ENCODE measurements around the gene ZSCAN1. TPM values are rescaled to one million over a fixed set of nuclear protein-coding genes. Genes with fewer than 3 reads are reported as not detected.

Gene ZSCAN1
- total RNA-seq, 1 experiment from 2014 or later = 1.3 TPM

GRCh38 chr19:58054901-58055874, 21.4 kb downstream of the ZSCAN1 start:
- Mint-ChIP-seq H3K4me3 (peak overlapping the region; percentile 79), H3K4me1 (peaks cover 26% of the 10 kb centered on the region), H3K9me3 (peaks cover 23% of the 10 kb centered on the region), H3K27ac (peak overlapping the region; percentile 26; the same call in 1 of the 2 replicates), H3K36me3 (peaks cover 19% of the 10 kb centered on the region), H3K27me3 (ENCODE audit: low read depth) (peaks cover 15% of the 10 kb centered on the region)
- DNase-seq (ENCODE audit: low spot score) (peak; percentile 84), ATAC-seq (peak; percentile 71)
- ChIA-PET CTCF (interaction anchor here (0.8 to 2.9 kb wide), 19 partner anchors 11 to 390 kb away, joined by 3 to 48 read pairs (median 5); partner anchors contain the start of genes ZNF274, ZNF329 and ZNF418), POLR2A (interaction anchor here (0.7 to 1.3 kb wide), 4 partner anchors 17 to 53 kb away, joined by 3 to 7 read pairs (median 4); partner anchors contain the start of genes ZNF606 and ZSCAN18)
- TF ChIP-seq, protein P1, sequence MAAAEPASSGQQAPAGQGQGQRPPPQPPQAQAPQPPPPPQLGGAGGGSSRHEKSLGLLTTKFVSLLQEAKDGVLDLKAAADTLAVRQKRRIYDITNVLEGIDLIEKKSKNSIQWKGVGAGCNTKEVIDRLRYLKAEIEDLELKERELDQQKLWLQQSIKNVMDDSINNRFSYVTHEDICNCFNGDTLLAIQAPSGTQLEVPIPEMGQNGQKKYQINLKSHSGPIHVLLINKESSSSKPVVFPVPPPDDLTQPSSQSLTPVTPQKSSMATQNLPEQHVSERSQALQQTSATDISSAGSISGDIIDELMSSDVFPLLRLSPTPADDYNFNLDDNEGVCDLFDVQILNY (CRISPR knock-in tag; IDR thresholded peaks at IDR 0.05) = no peak
- TF ChIP-seq CBFB (CRISPR knock-in tag; IDR thresholded peaks at IDR 0.05; ENCODE audit: low read depth) = no peak
- no peak for TF ChIP-seq SMAD3 (CRISPR knock-in tag; IDR thresholded peaks at IDR 0.05; ENCODE audit: borderline replicate concordance)
- TF ChIP-seq, protein P2, sequence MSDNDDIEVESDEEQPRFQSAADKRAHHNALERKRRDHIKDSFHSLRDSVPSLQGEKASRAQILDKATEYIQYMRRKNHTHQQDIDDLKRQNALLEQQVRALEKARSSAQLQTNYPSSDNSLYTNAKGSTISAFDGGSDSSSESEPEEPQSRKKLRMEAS (CRISPR knock-in tag; IDR thresholded peaks at IDR 0.05) = 0 out of 2 replicates have a peak, but pooled peaks have one; percentile 25
- no peak for TF ChIP-seq ESRRA (CRISPR knock-in tag; IDR thresholded peaks at IDR 0.05; ENCODE audit: borderline replicate concordance)
- no peak for TF ChIP-seq TEAD4 (CRISPR knock-in tag; IDR thresholded peaks at IDR 0.05)
- no peak for TF ChIP-seq ZSCAN18 (CRISPR knock-in tag; IDR thresholded peaks at IDR 0.05)
- TF ChIP-seq HMGXB4 (CRISPR knock-in tag; IDR thresholded peaks at IDR 0.05) = peak; percentile 78; the same call in 1 of the 2 replicates
- no peak for TF ChIP-seq ELF4 (CRISPR knock-in tag; IDR thresholded peaks at IDR 0.05; ENCODE audit: low read depth)
- TF ChIP-seq, protein P3, sequence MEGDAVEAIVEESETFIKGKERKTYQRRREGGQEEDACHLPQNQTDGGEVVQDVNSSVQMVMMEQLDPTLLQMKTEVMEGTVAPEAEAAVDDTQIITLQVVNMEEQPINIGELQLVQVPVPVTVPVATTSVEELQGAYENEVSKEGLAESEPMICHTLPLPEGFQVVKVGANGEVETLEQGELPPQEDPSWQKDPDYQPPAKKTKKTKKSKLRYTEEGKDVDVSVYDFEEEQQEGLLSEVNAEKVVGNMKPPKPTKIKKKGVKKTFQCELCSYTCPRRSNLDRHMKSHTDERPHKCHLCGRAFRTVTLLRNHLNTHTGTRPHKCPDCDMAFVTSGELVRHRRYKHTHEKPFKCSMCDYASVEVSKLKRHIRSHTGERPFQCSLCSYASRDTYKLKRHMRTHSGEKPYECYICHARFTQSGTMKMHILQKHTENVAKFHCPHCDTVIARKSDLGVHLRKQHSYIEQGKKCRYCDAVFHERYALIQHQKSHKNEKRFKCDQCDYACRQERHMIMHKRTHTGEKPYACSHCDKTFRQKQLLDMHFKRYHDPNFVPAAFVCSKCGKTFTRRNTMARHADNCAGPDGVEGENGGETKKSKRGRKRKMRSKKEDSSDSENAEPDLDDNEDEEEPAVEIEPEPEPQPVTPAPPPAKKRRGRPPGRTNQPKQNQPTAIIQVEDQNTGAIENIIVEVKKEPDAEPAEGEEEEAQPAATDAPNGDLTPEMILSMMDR (IDR thresholded peaks at IDR 0.05) = no peak
- no peak for TF ChIP-seq ZNF423 (CRISPR knock-in tag; IDR thresholded peaks at IDR 0.05)
- TF ChIP-seq TEAD1 (CRISPR knock-in tag; IDR thresholded peaks at IDR 0.05) = no peak
- no peak for TF ChIP-seq IRF1 (CRISPR knock-in tag; IDR thresholded peaks at IDR 0.05)
- no peak for TF ChIP-seq USF1 (CRISPR knock-in tag; IDR thresholded peaks at IDR 0.05)
- no peak for TF ChIP-seq ATF1 (CRISPR knock-in tag; IDR thresholded peaks at IDR 0.05)
- no peak for TF ChIP-seq ZNF671 (CRISPR knock-in tag; IDR thresholded peaks at IDR 0.05)
